Activated CD4-positive, alpha-beta T cell treated with anti-CD3 and anti-CD28 coated beads, Interleukin-2, Interleukin-6, amounts not matched to agents 100 ng/mL and 50 ng/mL, durations not matched to agents 16 hours and 8 hours (primary cell): ENCODE data around the gene WBP2.

Experiments
- DNase-seq: peaks from one replicate; pipeline ENCODE4 v3.0.0-alpha.2; 2020

The WBP2 gene

GRCh38 chr17:75843577-75844529 lies 11.3 kb downstream of the WBP2 start, which contains the start of gene UNC13D:
Gene UNC13D, minus strand, starts transcription at chr17:75844404. Its CDS starts 67 bp downstream, at chr17:75844337.
- peak; percentile 75 for DNase-seq

GRCh38 chr17:75842963-75843576 lies 12.1 kb downstream of the WBP2 start:
- DNase-seq, result peak; percentile 49

DNA sequence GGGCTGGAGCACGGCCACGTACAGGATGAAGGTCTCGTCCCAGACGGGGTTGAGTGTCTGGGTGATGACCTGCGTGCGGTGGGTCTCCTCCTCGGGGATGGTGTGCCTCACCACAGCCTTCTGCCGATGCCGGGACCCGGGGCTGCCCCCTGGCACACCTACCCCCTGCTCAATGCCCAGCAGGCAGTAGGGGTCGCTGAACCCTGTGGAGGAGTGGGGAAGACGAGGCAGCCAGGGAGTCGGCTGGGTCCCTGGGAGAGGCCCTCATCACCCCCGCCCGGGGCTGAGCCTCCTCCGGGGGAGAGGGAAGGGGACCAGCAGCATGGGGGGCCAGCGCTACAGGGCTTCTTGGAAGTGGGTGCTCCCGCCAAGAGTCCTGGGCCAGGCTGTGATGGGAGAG lies 12.7 kb downstream of the WBP2 start:
- no peak for DNase-seq

GRCh38 chr17:75840799-75841164 lies 14.4 kb downstream of the WBP2 start:
- no peak for DNase-seq

DNA sequence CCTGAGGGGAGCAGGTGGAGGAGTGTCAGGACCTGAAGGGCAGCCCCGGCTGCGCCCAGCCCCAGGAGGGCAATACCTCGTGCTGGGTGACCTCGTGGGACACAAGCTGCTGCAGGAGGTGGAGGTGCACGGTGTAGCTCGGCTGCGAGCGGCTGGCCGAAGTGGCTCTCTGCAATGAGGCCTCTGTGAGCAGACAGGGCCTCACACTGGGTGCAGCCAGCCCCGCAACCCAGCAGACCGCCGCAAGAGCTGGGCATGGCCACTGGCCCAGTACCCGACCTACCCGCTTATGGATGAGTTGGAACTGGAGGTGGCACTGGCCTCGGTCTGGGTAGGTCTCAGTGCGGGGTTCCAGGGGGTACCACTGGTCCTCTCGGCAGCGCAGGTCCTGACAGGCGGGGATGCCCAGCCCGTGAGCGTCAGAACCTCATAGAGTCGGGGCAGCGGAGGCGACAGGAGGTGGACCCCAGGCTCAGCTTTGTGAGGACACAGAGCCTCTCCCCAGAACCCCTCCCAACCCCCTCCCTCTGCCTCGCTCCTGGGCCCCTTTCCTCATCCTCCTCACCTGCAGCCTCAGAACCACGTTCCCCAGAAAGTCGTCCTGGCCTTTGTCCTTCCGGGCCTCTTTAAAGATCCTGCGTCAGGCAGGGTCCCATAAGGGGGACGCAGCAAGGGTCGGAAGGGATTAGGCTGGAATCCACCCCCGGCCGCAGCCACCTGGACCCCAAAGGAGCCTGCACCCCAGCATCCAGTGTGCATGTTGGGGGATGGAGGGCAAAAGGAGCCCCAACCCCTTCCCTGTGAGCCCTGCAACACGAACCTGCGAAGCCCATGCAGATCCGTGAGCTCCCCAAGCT lies 15.0 kb downstream of the WBP2 start:
- DNase-seq, result no peak

GRCh38 chr17:75838410-75838809 lies 16.7 kb downstream of the WBP2 start:
- DNase-seq, result no peak

DNA sequence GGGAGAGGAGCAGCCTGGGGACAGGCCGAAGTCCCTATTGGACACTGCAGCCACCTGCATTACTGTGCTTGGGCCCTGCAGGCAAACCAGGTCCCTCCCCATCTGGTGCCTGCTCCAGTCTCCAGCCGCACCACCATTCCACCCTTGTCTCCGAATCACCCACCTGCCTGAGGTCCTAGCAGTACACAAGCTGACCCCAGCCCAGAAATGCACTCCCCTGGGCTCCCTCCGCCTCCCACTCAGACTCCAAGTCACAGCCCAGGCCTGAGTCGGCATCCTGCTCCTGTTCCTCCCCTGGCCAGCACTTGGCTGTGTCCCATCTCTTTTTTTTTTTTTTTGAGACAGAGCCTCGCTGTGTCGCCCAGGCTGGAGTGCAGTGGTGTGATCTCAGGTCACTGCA lies 17.2 kb downstream of the WBP2 start:
- DNase-seq, result no peak

- no peak for DNase-seq
Measured at GRCh38 chr17:75836605-75837004, 18.5 kb downstream of the WBP2 start.

DNA sequence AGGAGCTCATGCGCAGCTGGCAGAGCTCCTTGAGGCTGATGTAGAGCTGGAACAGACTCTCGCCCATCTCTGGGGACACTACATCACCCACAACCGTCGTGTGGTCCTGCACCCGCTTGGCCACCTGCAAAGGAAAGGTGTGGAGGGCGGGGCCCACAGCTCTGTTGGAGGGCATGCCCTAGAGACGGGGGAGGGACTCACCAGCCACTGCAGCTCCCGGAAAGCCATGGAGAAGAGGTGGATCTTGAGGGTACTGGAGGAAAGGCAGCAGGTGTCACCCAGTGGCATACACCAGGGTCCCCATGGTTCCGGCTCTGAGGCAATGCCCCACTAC lies 19.5 kb downstream of the WBP2 start:
- no peak for DNase-seq

- no peak for DNase-seq
Measured at GRCh38 chr17:75834928-75835653, 20.0 kb downstream of the WBP2 start.

DNA sequence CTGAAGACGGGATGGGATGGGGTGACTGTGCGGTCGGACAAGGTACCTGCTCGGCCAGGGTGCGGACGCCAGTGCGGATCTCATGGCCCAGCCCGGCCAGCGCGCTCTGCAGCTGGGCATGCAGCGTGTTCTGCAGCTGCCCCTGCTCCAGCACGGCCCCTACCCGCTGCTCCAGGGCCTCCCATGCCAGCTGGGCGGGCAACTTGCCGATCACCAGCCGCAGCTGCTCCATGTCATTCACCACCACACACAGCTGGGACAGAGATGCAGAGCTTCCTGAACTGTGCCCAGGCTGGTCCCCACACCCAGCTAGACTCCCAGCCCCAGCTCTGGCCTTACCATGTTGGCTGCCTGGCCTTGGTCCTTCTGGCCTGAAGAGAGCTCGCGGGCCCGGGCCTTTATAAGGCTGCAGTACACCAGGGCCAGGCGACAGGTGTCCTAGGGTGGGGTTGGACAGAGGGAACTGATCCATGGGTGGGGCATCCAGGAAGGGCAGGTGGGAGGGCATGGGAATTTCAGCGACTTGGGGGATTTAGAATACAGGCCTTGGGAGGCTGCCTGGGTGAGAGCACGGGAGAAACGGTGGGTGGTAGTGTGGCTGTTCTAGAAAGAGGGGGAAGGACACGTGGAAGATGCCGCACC lies 20.7 kb downstream of the WBP2 start:
- no peak for DNase-seq

GRCh38 chr17:75832652-75833400 lies 22.3 kb downstream of the WBP2 start:
- peak; percentile 42 for DNase-seq

GRCh38 chr17:75832164-75832651 lies 22.9 kb downstream of the WBP2 start:
- DNase-seq, result peak; percentile 61

- no peak for DNase-seq
Measured at GRCh38 chr17:75831032-75831571, 24.0 kb downstream of the WBP2 start.

GRCh38 chr17:75830164-75831031 lies 24.7 kb downstream of the WBP2 start:
- DNase-seq, result peak; percentile 31

DNA sequence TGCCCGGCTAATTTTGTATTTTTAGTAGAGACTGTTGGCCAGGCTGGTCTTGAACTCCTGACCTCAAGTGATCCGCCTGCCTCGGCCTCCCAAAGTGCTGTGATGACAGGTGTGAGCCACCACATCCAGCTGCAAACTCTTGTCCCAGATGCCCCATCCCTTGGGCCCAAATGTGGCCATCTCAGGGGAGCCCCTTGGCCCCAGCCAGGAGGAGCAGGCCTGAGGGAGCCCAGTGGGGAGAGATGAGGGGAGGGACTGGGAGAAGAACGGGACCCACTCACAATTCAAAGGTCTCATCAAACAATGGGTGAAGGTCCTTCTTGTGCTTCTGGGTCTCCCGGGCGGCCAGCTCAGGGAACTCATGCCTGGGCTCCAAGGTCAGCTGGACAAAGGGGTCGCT lies 25.4 kb downstream of the WBP2 start:
- no peak for DNase-seq

DNA sequence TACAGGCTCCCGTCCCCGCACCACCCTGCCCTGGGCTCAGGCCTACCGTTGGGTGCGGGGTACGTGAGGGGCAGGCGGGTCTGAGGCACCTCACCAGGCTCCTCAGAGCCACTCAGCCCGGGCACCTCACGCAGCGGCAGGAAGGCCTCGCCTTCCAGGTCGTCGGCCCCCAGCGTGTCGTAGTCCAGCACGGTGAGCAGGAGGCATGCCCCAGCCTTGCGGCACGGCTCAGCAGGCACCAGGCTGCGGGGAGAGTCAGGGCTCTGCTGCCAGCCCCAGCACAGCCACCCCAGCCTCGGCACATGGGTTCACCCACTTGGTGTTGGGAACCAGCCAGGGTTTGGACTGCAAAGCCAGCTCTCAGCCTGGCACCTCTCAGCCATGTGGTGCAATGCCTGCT lies 26.4 kb downstream of the WBP2 start:
- DNase-seq, result no peak

GRCh38 chr17:75828076-75828400 lies 27.1 kb downstream of the WBP2 start:
- DNase-seq, result no peak

DNA sequence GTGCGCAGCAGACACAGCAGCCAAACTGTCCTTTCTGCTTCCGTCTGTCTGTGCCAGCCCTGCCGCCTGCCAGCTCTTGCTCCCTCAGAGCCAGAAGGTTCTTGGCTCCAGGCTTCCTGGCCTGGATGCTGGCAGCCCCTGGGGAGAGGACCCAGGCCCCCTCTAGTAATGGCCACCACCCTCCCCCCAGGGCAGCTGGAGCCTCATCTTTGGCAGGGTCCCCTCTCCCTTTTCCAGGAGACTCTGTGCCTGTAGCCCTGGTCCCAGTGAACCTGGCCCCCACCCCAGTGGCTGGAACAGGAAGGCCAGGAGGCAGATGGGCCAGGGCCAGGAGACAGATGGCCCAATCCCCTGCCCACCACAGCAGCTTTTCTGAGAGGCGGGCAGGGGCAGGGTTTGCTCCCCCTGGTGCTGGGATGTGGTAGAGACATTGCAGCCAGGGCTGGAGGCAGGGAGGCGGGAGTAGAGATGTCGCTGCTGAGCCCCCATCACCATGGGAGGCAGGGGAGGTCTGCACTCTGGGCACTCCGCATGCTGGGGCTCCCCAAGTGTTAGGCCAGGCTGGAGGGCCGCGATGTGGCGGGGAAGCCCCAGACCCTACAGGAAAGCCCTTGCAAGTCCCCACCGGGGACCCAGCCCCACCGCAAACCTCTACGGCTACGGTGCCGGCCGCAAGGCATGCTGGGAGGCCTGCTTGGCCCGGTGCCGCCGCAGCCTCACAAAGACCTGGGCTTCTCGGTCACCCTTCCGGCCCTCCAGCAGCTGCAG lies 27.6 kb downstream of the WBP2 start:
- peak; percentile 75 for DNase-seq
